RWPE2 (cell line): ENCODE measurements around the gene RAB23.

ENCODE experiments used
- ATAC-seq: fragments of 200-7000 bp; cut with Tn5 transposase; 3 replicates; pipeline ENCODE4 v1.9.1; 2021; ENCODE audit warnings: low read depth
- DNase-seq: peaks from one replicate; pipeline ENCODE4 v3.0.0-alpha.2; 2020; ENCODE audit warnings: low spot score
- H3K27ac ChIP-seq: fragments of 450-650 bp; 2 replicates; pipeline ENCODE4 v1.5.1; 2017; ENCODE audit warnings: mild to moderate bottlenecking; ENCODE audit not compliant: poor library complexity, severe bottlenecking
- H3K27me3 ChIP-seq: fragments of 250-450 bp; sonication (Bioruptor Pico); 2 replicates; pipeline ENCODE4 v1.5.1; 2021; ENCODE audit warnings: mild to moderate bottlenecking, moderate library complexity; ENCODE audit not compliant: insufficient read depth, poor library complexity, severe bottlenecking
- H3K36me3 ChIP-seq: fragments of 250-450 bp; sonication (Bioruptor Pico); 2 replicates; pipeline ENCODE4 v1.5.1; 2020; ENCODE audit warnings: low read depth, mild to moderate bottlenecking, moderate library complexity
- H3K4me1 ChIP-seq: fragments of 250-450 bp; sonication (Bioruptor Pico); 2 replicates; pipeline ENCODE4 v1.5.1; 2021; ENCODE audit warnings: mild to moderate bottlenecking, moderate library complexity; ENCODE audit not compliant: insufficient read depth, poor library complexity, severe bottlenecking
- H3K4me3 ChIP-seq: fragments of 250-450 bp; sonication (Bioruptor Pico); 2 replicates; pipeline ENCODE4 v1.5.1; 2021; ENCODE audit warnings: mild to moderate bottlenecking, moderate library complexity; ENCODE audit not compliant: severe bottlenecking
- H3K9me3 ChIP-seq: fragments of 250-450 bp; sonication (Bioruptor Pico); 2 replicates; pipeline ENCODE4 v1.5.1; 2021; ENCODE audit warnings: mild to moderate bottlenecking, moderate library complexity; ENCODE audit not compliant: severe bottlenecking
- CTCF ChIP-seq: fragments of 450-650 bp; IDR thresholded peaks from one replicate; pipeline ENCODE4 v1.5.1; 2017; ENCODE audit warnings: mild to moderate bottlenecking, moderate library complexity; ENCODE audit not compliant: poor library complexity, severe bottlenecking

RAB23 gene

DNA sequence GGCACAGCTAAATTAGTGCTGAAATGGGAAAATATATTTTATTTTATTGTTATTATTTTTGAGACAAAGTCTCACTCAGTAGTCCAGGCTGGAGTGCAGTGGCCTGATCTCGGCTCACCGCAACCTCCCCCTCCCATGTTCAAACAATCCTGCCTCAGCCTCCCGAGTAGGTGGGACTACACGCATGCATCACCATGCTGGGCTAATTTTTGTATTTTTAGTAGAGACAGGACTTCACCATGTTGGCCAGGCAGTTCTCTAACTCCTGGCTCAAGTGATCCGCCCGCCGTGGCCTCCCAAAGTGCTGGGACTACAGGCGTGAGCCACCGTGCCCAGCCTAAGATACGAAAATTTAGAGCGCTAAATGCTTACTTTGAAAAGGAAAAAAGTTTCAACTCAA, 4.8 kb downstream of the RAB23 start:
- TF ChIP-seq CTCF, result no peak
- Histone ChIP-seq H3K27me3 (no peaks in the 10 kb centered on the region), H3K9me3 (peaks cover 3% of the 10 kb centered on the region), H3K4me3 (no peak overlapping the region), H3K4me1 (peaks cover 11% of the 10 kb centered on the region), H3K27ac (no peak overlapping the region), H3K36me3 (peaks cover 4% of the 10 kb centered on the region; the same call in 1 of the 2 replicates)
- DNase-seq (no peak), ATAC-seq (no peak)

DNA sequence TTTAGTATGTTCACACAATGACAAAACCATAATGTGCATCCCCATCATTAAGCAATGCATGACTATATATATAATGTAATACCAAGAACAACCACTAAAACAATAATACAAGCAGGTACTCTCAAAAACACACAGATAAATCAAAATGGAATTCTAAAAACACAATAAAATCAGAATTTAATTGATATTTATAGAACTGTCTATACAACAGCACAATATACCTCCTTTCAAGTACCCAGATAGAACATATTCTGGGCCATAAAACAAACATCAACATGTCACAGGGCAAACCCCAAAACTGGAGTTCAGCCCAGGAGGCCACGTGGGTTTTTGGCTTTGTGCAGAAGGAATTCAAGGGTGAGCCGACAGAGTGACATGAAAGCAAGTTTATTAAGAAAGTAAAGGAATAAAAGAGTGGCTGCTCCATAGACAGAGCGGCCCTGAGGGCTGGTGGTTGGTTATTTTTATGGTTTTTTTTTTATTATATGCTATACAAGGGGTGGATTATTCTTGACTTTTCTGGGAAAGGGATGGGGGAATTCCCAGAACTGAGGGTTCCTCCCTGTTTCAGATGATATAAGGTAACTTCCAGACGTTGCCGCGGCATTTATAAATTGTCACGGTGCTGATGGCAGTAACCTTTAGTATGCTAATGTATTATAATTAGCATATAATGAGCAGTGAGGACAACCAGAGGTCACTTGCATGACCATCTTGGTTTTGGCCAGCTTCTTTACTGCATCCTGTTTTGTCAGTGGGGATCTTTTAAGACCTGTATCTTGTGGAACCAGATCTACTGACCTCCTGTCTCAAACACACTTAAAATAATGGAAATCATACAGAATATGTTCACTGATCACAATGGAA, 5.6 kb downstream of the RAB23 start:
- ATAC-seq (no peak), DNase-seq (no peak)
- peaks cover 11% of the 10 kb centered on the region for H3K4me1 ChIP-seq
- H3K36me3 ChIP-seq, result peaks cover 4% of the 10 kb centered on the region; the same call in 1 of the 2 replicates
- H3K27ac ChIP-seq, result no peak overlapping the region
- H3K4me3 ChIP-seq, result no peak overlapping the region
- peaks cover 3% of the 10 kb centered on the region for H3K9me3 ChIP-seq
- TF ChIP-seq CTCF, result no peak
- no peaks in the 10 kb centered on the region for H3K27me3 ChIP-seq

DNA sequence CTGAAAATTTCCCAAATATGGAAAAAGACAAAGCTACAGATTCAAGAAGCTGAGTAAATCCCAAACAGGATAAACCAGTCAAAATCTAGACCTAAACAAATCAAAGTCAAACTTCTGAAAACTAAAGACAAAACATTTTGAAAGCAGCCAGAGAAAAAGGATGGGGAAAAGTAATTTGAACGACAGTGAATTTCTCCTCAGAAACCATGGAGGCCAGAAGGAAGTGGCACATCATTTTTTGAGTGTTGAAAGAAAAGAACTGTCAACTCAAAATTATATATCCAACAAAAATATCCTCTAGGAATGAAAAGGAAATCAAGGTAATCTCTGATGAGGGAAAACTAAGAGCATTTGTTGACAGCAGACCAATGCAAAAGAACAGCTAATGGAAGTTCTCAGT, 6.8 kb downstream of the RAB23 start:
- H3K9me3 ChIP-seq, result peaks cover 3% of the 10 kb centered on the region
- H3K27me3 ChIP-seq, result no peaks in the 10 kb centered on the region
- no peak overlapping the region for H3K4me3 ChIP-seq
- H3K4me1 ChIP-seq, result peaks cover 7% of the 10 kb centered on the region
- no peak overlapping the region for H3K27ac ChIP-seq
- peaks cover 4% of the 10 kb centered on the region; the same call in 1 of the 2 replicates for H3K36me3 ChIP-seq
- no peak for TF ChIP-seq CTCF
- ATAC-seq, result no peak
- no peak for DNase-seq

- TF ChIP-seq CTCF, result no peak
- H3K27ac ChIP-seq, result no peak overlapping the region
- H3K4me1 ChIP-seq, result no peaks in the 10 kb centered on the region
- no peak overlapping the region for H3K4me3 ChIP-seq
- DNase-seq (no peak), ATAC-seq (no peak)
- H3K36me3 ChIP-seq, result peaks cover 10% of the 10 kb centered on the region; the same call in 1 of the 2 replicates
- no peaks in the 10 kb centered on the region for H3K9me3 ChIP-seq
- no peaks in the 10 kb centered on the region for H3K27me3 ChIP-seq
Observed at GRCh38 chr6:57210060-57210459, 12.0 kb downstream of the RAB23 start.

DNA sequence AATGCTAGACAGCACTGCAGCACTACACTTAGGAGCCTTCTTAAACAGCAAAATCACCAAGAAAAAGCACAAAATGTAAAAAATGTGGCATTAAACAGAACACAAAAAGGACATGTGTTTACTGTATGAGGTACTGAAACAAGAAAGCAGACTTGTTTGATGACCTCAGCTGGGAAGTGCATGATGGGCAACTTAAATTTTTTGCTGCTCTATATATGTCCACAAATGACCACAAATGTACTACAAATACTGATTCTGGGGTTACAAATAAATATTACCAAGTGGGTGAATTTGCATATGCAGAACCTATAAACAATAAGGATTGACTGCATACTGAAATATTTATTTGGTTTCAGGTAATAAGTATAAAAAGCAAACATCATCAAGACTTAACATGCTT, 13.1 kb downstream of the RAB23 start:
- H3K27me3 ChIP-seq, result no peaks in the 10 kb centered on the region
- no peaks in the 10 kb centered on the region for H3K4me1 ChIP-seq
- no peaks in the 10 kb centered on the region for H3K9me3 ChIP-seq
- no peak overlapping the region for H3K27ac ChIP-seq
- no peak for TF ChIP-seq CTCF
- peaks cover 17% of the 10 kb centered on the region for H3K36me3 ChIP-seq
- DNase-seq, result no peak
- no peak overlapping the region for H3K4me3 ChIP-seq
- ATAC-seq, result no peak
